ENCODE results near the gene NUDT19.
"Not testable (repeated sequence)": the region's sequence is repeated elsewhere in the genome, so short reads cannot be mapped to it uniquely, and the experiment has no call there.

Gene NUDT19

DNA sequence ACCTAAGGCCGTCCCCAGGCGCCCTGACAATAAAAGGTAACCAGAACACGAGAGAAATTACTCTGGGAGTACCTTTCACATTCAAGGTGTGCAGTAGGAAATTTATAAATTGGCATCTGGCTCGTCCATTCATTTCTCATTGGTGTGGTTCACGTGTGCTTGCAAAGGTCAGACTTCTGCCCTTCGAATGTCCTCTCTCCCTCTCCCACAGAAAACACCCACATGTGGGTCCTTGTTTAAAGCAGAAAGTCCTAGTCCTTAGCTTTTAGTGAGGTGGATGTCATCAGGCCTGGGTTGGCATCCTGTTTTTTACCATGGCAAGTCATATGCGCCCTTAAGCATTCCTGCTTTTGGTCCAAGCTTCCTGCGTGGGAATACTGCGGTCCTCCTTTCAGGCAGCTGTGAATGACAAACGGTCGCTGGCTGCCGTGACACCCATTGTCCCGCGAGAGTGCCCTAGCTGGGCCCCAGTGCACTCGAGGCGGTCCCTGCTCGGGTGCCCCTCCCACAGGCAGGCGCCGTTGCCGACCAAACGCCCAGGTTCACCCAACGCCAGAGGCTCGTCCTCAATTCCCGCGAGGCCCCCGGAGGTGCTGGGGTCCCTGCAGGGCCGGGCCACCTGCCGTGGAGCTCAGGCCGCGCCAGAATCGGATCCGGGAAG lies at the start of gene NUDT19:
Gene NUDT19 (plus strand): TSS at position 531 of the 661 bp plus-strand sequence. CDS start 140 bp downstream, outside the sequence.
- DNase-seq: peak; percentile 91

DNA sequence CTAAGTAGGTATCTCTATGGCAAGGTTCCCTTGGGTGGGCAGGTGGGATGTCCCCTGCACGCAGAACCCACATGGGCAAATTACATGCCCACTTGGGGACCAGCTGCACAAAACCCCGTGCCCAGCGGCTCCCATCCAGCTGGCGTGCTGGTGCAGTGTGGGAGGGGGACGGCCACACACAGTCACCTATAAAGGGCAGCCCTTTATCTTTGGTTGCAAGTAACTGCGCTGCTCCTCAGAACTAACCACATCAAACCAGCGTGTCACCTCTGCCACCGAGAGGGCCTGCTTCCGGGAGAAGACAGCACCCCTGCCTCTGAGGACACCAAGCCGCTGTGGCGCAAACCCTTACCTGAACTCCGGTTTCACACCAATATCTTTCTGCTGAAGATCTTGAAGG lies 48.9 kb upstream of the NUDT19 start:
- no peak for DNase-seq

DNA sequence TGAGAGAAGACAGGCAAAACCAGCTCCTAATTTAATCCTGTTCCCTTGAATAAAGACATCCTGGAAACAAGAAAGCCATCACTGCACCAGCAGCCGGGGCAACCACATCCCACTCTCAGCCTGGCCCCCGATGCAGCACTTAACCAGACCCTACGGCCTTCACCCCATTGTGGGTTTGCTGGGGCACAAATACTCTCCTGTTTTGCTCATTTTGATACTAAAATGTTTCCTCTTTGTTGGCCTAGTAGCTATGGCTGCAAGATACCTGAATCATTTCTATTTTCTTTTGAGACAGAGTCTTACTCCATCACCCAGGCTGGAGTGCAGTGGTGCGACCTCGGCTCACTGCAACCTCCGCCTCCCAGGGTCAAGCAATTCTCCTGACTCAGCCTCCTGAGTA lies 45.1 kb upstream of the NUDT19 start:
- DNase-seq: no peak

GRCh38 chr19:32647361-32647760 lies 44.3 kb upstream of the NUDT19 start:
- no peak for DNase-seq

- DNase-seq: no peak
Observed at GRCh38 chr19:32649751-32650150, 41.9 kb upstream of the NUDT19 start.

DNA sequence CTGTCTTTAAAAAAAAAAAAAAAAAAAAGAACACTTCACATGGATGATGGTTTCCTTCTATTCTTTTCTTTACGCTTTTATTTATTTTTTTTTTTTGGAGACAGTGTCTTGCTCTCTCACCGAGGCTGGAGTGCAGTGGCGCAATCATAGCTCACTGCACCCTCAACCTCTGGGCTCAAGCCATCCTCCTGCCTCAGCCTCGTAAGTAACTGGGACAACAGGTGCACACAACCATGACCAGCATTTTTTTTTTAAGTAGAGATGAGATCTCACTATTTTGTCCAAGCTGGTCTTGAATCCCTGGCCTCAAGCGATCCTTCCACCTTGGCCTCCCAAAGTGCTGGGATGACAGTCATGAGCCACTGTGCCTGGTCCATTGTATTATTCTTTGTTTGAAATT lies 41.0 kb upstream of the NUDT19 start:
- no peak for DNase-seq

DNA sequence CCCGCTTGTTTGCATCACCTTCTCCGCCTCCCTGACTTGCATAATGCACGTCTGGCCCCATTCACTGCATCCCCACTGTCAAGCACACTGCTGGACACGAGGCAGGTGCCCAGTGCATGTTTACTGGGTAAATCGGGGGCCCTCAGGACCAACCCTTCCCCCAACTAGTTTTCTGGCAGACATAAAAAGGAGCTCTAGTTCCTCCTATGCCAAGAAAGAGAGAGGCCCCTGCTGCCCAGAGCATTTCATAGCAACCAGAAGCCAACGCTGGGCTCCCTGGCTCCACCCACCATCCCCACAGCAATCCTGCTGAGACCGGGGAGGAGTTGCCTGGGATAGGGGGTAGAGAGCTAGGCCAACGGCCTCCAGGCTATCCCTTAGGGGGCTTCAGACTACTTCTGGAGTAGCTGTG lies 39.9 kb upstream of the NUDT19 start:
- peak; percentile 60 for DNase-seq

DNA sequence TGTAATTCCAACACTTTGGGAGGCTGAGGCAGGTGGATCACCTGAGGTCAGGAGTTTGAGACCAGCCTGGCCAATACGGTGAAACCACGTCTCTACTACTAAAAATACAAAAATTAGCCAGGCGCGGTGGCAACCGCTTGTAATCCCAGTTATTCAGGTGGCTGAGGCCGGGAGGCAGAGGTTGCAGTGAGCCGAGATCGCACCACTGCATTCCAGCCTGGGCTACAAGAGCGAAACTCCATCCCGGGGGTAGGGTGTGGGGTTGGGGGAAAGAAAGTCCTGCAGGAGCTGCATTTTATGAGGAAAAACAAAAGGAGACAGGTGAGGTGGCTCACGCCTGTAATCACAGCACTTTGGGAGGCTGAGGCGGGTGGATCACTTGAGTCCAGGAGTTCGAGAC lies 39.3 kb upstream of the NUDT19 start:
- not testable (repeated sequence) for DNase-seq

- peak; percentile 29 for DNase-seq
Observed at GRCh38 chr19:32652894-32653598, 38.6 kb upstream of the NUDT19 start.

- no peak for DNase-seq
Observed at GRCh38 chr19:32653599-32653915, 38.1 kb upstream of the NUDT19 start.

- DNase-seq: not testable (repeated sequence)
Observed at GRCh38 chr19:32656379-32656778, 35.2 kb upstream of the NUDT19 start.

GRCh38 chr19:32658075-32658474 lies 33.5 kb upstream of the NUDT19 start:
- DNase-seq: no peak

DNA sequence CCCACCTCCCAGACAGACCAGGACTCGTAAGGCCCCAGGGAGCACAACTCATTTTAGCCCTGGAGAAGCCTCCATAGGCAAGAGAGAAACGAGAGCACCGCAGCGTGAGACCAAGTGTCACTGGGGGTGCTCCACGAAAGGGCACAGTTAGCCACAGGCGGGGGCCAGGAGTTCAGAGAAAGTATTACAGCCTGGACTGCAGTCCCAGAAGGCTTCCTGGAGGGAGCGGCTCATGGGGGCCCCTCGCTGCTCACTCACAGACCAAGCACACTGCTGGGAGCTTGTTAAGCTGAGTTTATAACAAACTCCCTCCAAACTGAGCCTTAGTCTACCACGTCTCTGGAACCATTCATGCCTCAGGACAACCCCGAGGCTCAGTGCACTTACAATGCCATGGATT lies 33.1 kb upstream of the NUDT19 start:
- DNase-seq: no peak

DNA sequence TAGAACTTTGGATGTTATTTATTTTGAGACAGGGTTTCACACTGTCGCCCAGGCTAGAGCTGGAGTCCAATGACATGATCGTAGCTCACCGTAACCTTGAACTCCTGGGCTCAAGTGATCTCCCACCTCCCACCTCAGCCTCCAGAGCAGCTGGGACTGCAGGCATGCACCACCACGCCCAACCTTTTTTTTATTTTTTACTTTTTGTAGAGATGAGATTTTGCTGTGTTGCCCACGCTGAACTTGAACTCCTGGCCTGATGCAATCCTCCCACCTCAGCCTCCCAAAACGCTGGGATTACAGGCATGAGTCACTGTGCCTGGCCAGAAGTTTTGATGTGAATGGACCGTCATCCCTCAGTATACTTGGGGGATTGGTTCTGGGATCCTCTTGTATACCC lies 30.3 kb upstream of the NUDT19 start:
- DNase-seq: no peak

- no peak for DNase-seq
Observed at GRCh38 chr19:32662186-32662585, 29.4 kb upstream of the NUDT19 start.

GRCh38 chr19:32666084-32666483 lies 25.5 kb upstream of the NUDT19 start:
- DNase-seq: no peak

- DNase-seq: no peak
Observed at GRCh38 chr19:32669310-32669709, 22.3 kb upstream of the NUDT19 start.

DNA sequence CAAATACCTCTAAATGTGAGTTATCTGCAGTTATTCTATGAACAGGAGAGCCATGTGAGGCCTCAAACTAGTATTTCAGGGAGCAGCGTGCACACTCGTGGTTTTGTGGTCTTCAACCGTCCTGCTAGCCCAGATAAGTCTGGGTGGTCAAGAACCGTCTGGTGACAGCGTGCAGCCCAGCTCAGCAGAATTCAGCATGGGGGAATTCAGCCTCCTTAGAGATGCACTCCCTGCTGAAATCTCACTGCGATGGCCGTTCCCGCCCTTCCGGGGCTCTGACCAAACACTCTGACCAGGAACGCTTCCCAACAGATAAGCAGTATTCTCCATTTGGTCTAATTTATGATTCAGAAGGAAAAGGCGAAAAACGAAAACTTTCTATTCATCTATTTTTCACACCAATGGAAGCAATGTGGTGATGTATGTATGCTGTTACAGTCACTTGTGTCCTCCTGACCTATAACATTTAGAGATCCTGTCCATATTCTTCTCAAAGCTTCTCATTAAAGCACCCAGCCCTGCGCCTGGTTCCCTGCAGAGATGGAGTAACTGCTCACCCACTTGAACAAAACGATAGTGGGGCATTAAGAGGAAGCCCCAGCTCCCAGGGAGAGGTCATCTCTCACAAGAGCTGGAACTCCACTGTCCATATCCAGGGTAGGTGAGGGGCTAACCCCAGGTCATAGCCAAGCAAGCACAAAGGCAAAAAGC lies 19.6 kb upstream of the NUDT19 start:
- no peak for DNase-seq

GRCh38 chr19:32672841-32673240 lies 18.8 kb upstream of the NUDT19 start:
- DNase-seq: peak; percentile 39

DNA sequence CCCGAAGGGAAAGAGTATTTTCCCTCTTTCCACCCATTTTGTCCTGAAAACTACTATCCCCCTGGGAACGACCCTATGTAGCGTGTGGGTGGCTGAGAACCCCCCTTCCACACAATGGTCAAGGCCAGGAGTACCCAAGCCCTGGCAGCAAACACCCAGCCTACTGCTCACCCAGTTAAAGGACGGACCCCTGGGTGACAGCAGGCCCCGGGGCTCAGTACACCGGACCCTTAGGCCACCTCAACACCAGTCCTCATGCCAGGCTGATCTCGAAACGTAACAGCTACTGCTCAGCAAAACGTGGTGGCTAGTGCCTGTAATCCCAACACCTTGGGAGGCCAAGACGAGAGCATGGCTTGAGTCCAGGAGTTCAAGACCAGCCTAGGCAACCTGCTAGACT lies 18.0 kb upstream of the NUDT19 start:
- DNase-seq: no peak

- DNase-seq: peak; percentile 50
Observed at GRCh38 chr19:32674153-32674930, 17.3 kb upstream of the NUDT19 start.

- DNase-seq: peak; percentile 100
Observed at GRCh38 chr19:32674931-32675719, 16.5 kb upstream of the NUDT19 start, which contains the start of gene ANKRD27. Gene ANKRD27 (minus strand): TSS chr19:32675180. CDS start chr19:32659015, 16,165 bp downstream.
